Right lobe of liver (tissue), 6 donors: Measurements from ENCODE around the gene PRKCB. TPM values are rescaled to one million over a fixed set of nuclear protein-coding genes. Genes with fewer than 3 reads are reported as not detected.

Experiments
- ATAC-seq, 4 donors: fragments of 200-7000 bp; cut with Tn5 transposase; one replicate each; pipeline ENCODE4 v1.9.1; 2020; ENCODE audit warnings: mild to moderate bottlenecking in 4 of 4, moderate library complexity in 4 of 4
- DNase-seq, 3 donors: peaks; one replicate each; pipeline ENCODE4 v3.0.0-alpha.2; 2020
- H3K27ac ChIP-seq, 3 donors: fragments of 200-600 bp; one replicate each; pipeline ENCODE4 v1.8.0; 2022
- H3K27me3 ChIP-seq, 2 donors: fragments of 200-600 bp; one replicate each; pipeline ENCODE4 v1.8.0; 2022
- H3K36me3 ChIP-seq, 4 donors: fragments of 200-600 bp; sonication (generic) in 1 of 4; one replicate each; pipeline versions ENCODE4 v1.5.1 to v1.8.0; 2017 to 2022; ENCODE audit warnings: control low read depth in 1 of 4
- H3K4me1 ChIP-seq, 4 donors: fragments of 200-600 bp; sonication (generic) in 1 of 4; one replicate each; pipeline versions ENCODE4 v1.5.1 to v1.8.0; 2017 to 2022; ENCODE audit warnings: control low read depth in 1 of 4
- H3K4me3 ChIP-seq, 3 donors: fragments of 200-600 bp; one replicate each; pipeline ENCODE4 v1.8.0; 2022
- H3K9me3 ChIP-seq, 4 donors: fragments of 200-600 bp; sonication (generic) in 1 of 4; one replicate each; pipeline versions ENCODE4 v1.5.1 to v1.8.0; 2017 to 2022; ENCODE audit warnings: control low read depth in 1 of 4
- CTCF ChIP-seq, 4 donors: fragments of 200-600 bp in 3 of 4; fragments of 450-650 bp in 1 of 4; IDR thresholded peaks; one replicate each; pipeline versions ENCODE4 v1.5.1 to v1.8.0; 2016 to 2022; ENCODE audit warnings: antibody characterized with exemption in 4 of 4, mild to moderate bottlenecking in 2 of 4
- POLR2A ChIP-seq: fragments of 450-650 bp; IDR thresholded peaks from one replicate; pipeline ENCODE4 v1.6.1; 2017; ENCODE audit warnings: antibody characterized with exemption, mild to moderate bottlenecking
- WGBS: methylation state at CpG from one replicate; pipeline ENCODE4 v1.1.6; 2018; ENCODE audit warnings: low coverage, low lambda C conversion rate; ENCODE audit not compliant: insufficient coverage; ENCODE audit errors: missing lambda C conversion rate; 5-methylcytosine and 5-hydroxymethylcytosine counted together
- intact Hi-C, 2 donors: fragments of 100-400 bp; cut with DNase I; formaldehyde crosslinking; loops; one replicate each; pipeline versions ENCODE4 v1.11.2 to v1.14.1; 2022
- total RNA-seq, 6 experiments: library from RNA; depleted of rRNA in 2 of 6; stranded (reverse); fragments of >200 nt in 2 of 6; fragmentation: NEBNext Ultra II Directional in 3 of 6; extraction: Animal tissue kit (Norgen Biotek cat#: 25700) in 3 of 6; gene quantifications; one replicate each; pipeline versions ENCODE4 v1.1.0 to v1.2.4, GENCODE V29; 2016 to 2023
- donor health status: DM: no; HTN: yes; CAD: no.
- donor health status: DM: no; HTN: no; CAD: no.
- donor health status: DM: no; HTN: no; CAD: no.
- donor health status: DM: no; HTN: yes; CAD: no.
- donor health status: DM: no; HTN: yes; CAD: no.

Gene PRKCB
- total RNA-seq, 6 experiments from 2014 or later: 1.7 to 8.1 (median 3.5) TPM

DNA sequence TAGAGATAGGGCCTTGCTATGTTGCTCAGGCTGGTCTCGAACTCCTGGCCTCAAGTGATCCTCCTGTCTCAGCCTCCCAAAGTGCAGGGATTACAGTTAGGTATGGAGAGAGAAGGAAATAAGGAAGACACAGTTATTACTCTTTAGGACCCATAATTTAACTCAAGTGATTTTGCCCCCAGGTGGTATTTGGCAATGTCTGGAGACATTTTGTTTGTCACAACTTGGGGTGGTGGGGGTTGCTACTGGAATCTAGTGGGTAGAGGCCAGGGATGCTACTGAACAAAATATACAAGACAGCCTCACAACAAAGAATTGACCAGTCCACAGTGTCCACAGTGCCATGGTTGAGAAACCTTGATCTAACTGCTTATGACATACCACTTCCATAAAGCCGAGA is 64.1 kb downstream of the PRKCB start:
- Histone ChIP-seq H3K4me1 (no peaks in the 10 kb centered on the region), H3K27ac (no peak overlapping the region), H3K4me3 (no peak overlapping the region), H3K9me3 (no peaks in the 10 kb centered on the region), H3K36me3 (no peaks in the 10 kb centered on the region), H3K27me3 (no peaks in the 10 kb centered on the region)
- no peak for DNase-seq
- no peak for ATAC-seq
- TF ChIP-seq CTCF (IDR thresholded peaks at IDR 0.05) (no peak), POLR2A (no peak)
- intact Hi-C loops: no loop called here
- 61% methylated on average over 2 of the region's 2 CpGs for WGBS

- H3K27me3 ChIP-seq: no peaks in the 10 kb centered on the region
- H3K27ac ChIP-seq: no peak overlapping the region
- no peak overlapping the region for H3K4me3 ChIP-seq
- H3K9me3 ChIP-seq: no peaks in the 10 kb centered on the region
- no peaks in the 10 kb centered on the region for H3K4me1 ChIP-seq
- H3K36me3 ChIP-seq: no peaks in the 10 kb centered on the region
- 50% methylated on average over 7 of the region's 7 CpGs for WGBS
- ATAC-seq (no peak), DNase-seq (no peak)
- TF ChIP-seq CTCF (IDR thresholded peaks at IDR 0.05) (no peak), POLR2A (no peak)
- intact Hi-C loops: no loop called here
Observed at GRCh38 chr16:23900480-23901177, 64.8 kb downstream of the PRKCB start.

DNA sequence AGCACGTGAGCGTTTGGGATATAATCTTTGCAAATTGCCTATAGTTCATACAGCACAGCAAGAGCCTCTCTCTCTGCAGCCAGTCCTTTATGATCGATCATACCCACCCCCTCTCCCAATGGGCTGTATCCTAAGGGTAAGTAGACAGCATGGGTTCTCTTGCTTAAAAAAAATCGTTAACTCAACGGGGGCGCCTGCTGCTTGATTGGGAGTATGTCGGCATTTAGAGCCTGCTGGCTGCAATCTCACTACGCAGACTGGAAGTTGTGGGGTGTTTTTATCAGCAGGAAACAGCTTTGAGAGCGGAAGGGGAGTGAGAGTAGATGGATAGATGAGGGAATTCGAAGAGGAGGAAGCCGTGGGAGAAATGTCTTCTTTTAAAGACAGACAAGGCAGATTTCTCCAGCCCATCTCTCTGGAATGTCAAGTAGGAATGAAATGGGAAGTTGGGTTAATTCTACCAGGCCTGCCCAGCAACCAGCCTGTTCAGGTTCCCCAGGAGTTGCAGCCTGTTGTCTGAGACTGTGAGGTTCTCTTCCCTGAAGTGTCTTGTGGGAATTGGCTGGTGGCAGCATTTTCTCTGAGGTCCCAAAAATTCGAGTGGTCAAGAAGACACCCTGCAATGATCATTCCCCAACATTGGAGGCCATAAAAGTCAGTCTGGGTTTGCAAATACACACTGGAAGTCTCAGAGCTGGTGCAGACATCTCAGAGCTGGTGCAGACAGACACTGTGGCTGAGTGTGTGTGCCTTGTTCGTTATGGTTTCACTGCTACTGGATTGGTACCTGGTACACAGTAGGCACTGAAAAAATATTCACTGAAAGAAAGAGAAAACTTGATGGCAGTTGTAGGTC is 65.6 kb downstream of the PRKCB start:
- intact Hi-C loops: no loop called here
- Histone ChIP-seq H3K27ac (no peak overlapping the region), H3K27me3 (no peaks in the 10 kb centered on the region), H3K36me3 (no peaks in the 10 kb centered on the region), H3K4me3 (no peak overlapping the region), H3K9me3 (no peaks in the 10 kb centered on the region), H3K4me1 (no peaks in the 10 kb centered on the region)
- ATAC-seq: peak; percentile 46 to 72 (median 66)
- TF ChIP-seq CTCF (IDR thresholded peaks at IDR 0.05): no peak
- no peak for TF ChIP-seq POLR2A
- no peak for DNase-seq
- WGBS: 19% methylated on average over 13 of the region's 13 CpGs

- no peaks in the 10 kb centered on the region for H3K27me3 ChIP-seq
- no peaks in the 10 kb centered on the region for H3K36me3 ChIP-seq
- no peak for TF ChIP-seq CTCF (IDR thresholded peaks at IDR 0.05)
- no peak for TF ChIP-seq POLR2A
- intact Hi-C loops: no loop called here
- H3K4me3 ChIP-seq: no peak overlapping the region
- ATAC-seq (no peak), DNase-seq (no peak)
- H3K4me1 ChIP-seq: no peaks in the 10 kb centered on the region
- no peaks in the 10 kb centered on the region for H3K9me3 ChIP-seq
- no peak overlapping the region for H3K27ac ChIP-seq
- WGBS: 42% methylated on average over 4 of the region's 4 CpGs
Observed at GRCh38 chr16:23902034-23902747, 66.4 kb downstream of the PRKCB start.
